Measurements from ENCODE around the gene KLK4. TPM values are rescaled to one million over a fixed set of nuclear protein-coding genes. Genes with fewer than 3 reads are reported as not detected.

Gene KLK4
- total and polyA plus RNA-seq, 2 of the 4 experiments (the other 2 are of a cell fraction): not detected

- WGBS, 2 experiments (ENCODE audit: extremely low coverage in 2 of 2, insufficient read length in 1 of 2): no CpG with 5 or more reads among the region's 5 CpGs
- peaks cover 2% of the 10 kb centered on the region for H3K27me3 ChIP-seq (ENCODE audit: control insufficient read depth, insufficient read depth, low read length)
- intact Hi-C loops (cut with micrococcal nuclease): no loop called here
Measured at GRCh38 chr19:50880241-50880640, 31.0 kb downstream of the KLK4 start.

More at GRCh38 chr19:50880241-50880640, 31.0 kb downstream of the KLK4 start:
- BruUV-seq (replicated peaks): no TSS peak
- Histone ChIP-seq H4K20me1 (ENCODE audit: insufficient read depth, low read length) (no peaks in the 10 kb centered on the region), H3K4me1 (ENCODE audit: control insufficient read depth, insufficient read depth, low read length) (no peaks in the 10 kb centered on the region), H4K5ac (ENCODE audit: low read depth, low read length) (no peak overlapping the region), H2AK9ac (replicated peaks; ENCODE audit: low read depth, low read length, poor library complexity) (no peak overlapping the region), H4K91ac (ENCODE audit: insufficient read depth, low read depth, low read length) (no peak overlapping the region), H3K56ac (ENCODE audit: extremely low read depth, insufficient read depth, low read length) (no peak overlapping the region), H3K27ac (ENCODE audit: insufficient read depth, low read length) (no peak overlapping the region), H3K14ac (replicated peaks; ENCODE audit: low read depth, low read length) (no peak overlapping the region), H3K18ac (ENCODE audit: low read depth, low read length) (no peak overlapping the region), H3K9me1 (ENCODE audit: insufficient read depth, low read length) (no peaks in the 10 kb centered on the region), H2BK15ac (ENCODE audit: low read depth, low read length) (no peak overlapping the region), H2BK5ac (ENCODE audit: low read depth, low read length, poor library complexity, severe bottlenecking) (no peak overlapping the region), H2BK120ac (ENCODE audit: low read depth, low read length) (no peak overlapping the region), H2AFZ (replicated peaks; ENCODE audit: low read length, poor library complexity) (no peak overlapping the region), H3K36me3 (ENCODE audit: control insufficient read depth, insufficient read depth, low read length) (no peaks in the 10 kb centered on the region), H3K4me2 (ENCODE audit: low read depth, low read length) (no peak overlapping the region), H3K9ac (ENCODE audit: low read depth, low read length) (no peak overlapping the region), H3K79me1 (ENCODE audit: low read depth in 1 of 2, low read length in 2 of 2) (no peaks in the 10 kb centered on the region), H2BK20ac (ENCODE audit: low read depth, low read length) (no peak overlapping the region), H3K4me3 (ENCODE audit: insufficient read depth, low read depth, low read length) (no peak overlapping the region), H3K23ac (ENCODE audit: low read depth, low read length) (no peak overlapping the region), H2AK5ac (ENCODE audit: low read depth, low read length) (no peak overlapping the region), H3K9me3 (ENCODE audit: control insufficient read depth, insufficient read depth, low read length) (no peaks in the 10 kb centered on the region), H4K8ac (ENCODE audit: low read depth in 2 of 2, low read length in 2 of 2) (no peak overlapping the region), H3K4ac (ENCODE audit: low read depth, low read length) (no peak overlapping the region)
- ATAC-seq (ENCODE audit: low read depth): no peak
- dilution Hi-C loops (cut with HindIII; ENCODE audit: low sequenced_read_pairs, unreplicated experiment): no loop called here
- CTCF ChIA-PET: no interaction called here
- DNase-seq: no peak
- in situ Hi-C loops (cut with MboI; ENCODE audit: low sequenced_read_pairs): no loop called here
- TF ChIP-seq RFX5 (IDR thresholded peaks at IDR 0.05; ENCODE audit: low read depth, low read length): no peak
- TF ChIP-seq CHD1 (IDR thresholded peaks at IDR 0.05; ENCODE audit: low read depth, low read length): no peak
- TF ChIP-seq POLR2A (IDR thresholded peaks at IDR 0.05; ENCODE audit: low read depth, low read length): no peak
- TF ChIP-seq RAD21 (IDR thresholded peaks at IDR 0.05; ENCODE audit: low read length): no peak
- no peak for TF ChIP-seq MAZ (IDR thresholded peaks at IDR 0.05; ENCODE audit: borderline replicate concordance, low read depth, low read length)
- no peak for TF ChIP-seq FOS (IDR thresholded peaks at IDR 0.05; ENCODE audit: low read depth, low read length)
- TF ChIP-seq, protein P1, sequence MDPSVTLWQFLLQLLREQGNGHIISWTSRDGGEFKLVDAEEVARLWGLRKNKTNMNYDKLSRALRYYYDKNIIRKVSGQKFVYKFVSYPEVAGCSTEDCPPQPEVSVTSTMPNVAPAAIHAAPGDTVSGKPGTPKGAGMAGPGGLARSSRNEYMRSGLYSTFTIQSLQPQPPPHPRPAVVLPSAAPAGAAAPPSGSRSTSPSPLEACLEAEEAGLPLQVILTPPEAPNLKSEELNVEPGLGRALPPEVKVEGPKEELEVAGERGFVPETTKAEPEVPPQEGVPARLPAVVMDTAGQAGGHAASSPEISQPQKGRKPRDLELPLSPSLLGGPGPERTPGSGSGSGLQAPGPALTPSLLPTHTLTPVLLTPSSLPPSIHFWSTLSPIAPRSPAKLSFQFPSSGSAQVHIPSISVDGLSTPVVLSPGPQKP (IDR thresholded peaks at IDR 0.05; ENCODE audit: borderline replicate concordance, low read depth, low read length): no peak
- TF ChIP-seq USF2 (IDR thresholded peaks at IDR 0.05; ENCODE audit: low read depth, low read length): no peak
- no peak for TF ChIP-seq RCOR1 (IDR thresholded peaks at IDR 0.05; ENCODE audit: insufficient replicate concordance, low read length)
- no peak for TF ChIP-seq NFE2L2 (IDR thresholded peaks at IDR 0.05; ENCODE audit: low read depth, low read length)
- no peak for TF ChIP-seq BHLHE40 (IDR thresholded peaks at IDR 0.05; ENCODE audit: low read depth, low read length)
- no peak for TF ChIP-seq MXI1 (IDR thresholded peaks at IDR 0.05; ENCODE audit: borderline replicate concordance, low read depth, low read length)
- TF ChIP-seq MAFK (IDR thresholded peaks at IDR 0.05; ENCODE audit: low read depth, low read length): no peak
- TF ChIP-seq CEBPB (IDR thresholded peaks at IDR 0.05; ENCODE audit: low read depth, low read length): no peak
- TF ChIP-seq, protein P2, sequence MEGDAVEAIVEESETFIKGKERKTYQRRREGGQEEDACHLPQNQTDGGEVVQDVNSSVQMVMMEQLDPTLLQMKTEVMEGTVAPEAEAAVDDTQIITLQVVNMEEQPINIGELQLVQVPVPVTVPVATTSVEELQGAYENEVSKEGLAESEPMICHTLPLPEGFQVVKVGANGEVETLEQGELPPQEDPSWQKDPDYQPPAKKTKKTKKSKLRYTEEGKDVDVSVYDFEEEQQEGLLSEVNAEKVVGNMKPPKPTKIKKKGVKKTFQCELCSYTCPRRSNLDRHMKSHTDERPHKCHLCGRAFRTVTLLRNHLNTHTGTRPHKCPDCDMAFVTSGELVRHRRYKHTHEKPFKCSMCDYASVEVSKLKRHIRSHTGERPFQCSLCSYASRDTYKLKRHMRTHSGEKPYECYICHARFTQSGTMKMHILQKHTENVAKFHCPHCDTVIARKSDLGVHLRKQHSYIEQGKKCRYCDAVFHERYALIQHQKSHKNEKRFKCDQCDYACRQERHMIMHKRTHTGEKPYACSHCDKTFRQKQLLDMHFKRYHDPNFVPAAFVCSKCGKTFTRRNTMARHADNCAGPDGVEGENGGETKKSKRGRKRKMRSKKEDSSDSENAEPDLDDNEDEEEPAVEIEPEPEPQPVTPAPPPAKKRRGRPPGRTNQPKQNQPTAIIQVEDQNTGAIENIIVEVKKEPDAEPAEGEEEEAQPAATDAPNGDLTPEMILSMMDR (conservative IDR thresholded peaks at IDR 0.05; ENCODE audit: low read depth, low read length): no peak
- no peak for TF ChIP-seq SMC3 (IDR thresholded peaks at IDR 0.05; ENCODE audit: low read depth, low read length)
- POLR2A ChIA-PET (ENCODE audit: unreplicated experiment): no interaction called here

Measured in IMR-90 (cell line).